Body of pancreas (tissue), 4 donors: Measurements from ENCODE around the gene FBLN2. TPM values are rescaled to one million over a fixed set of nuclear protein-coding genes. Genes with fewer than 3 reads are reported as not detected.

ENCODE experiments used
- ATAC-seq: fragments of 150-250 bp; one replicate; pipeline ENCODE4 v1.9.1; 2016
- DNase-seq, 4 donors: peaks; one replicate each; pipeline ENCODE4 v3.0.0-alpha.2; 2019
- H3K27ac ChIP-seq, 4 donors: fragments of 200-600 bp; sonication (generic); 1 replicate in 3 of 4; 2 replicates in 1 of 4; pipeline versions ENCODE4 v1.5.1 to v1.6.1; 2016 to 2019; ENCODE audit warnings: mild to moderate bottlenecking in 1 of 4, mixed read lengths in 1 of 4, moderate library complexity in 1 of 4
- H3K27me3 ChIP-seq, 2 donors: fragments of 200-600 bp; sonication (generic); one replicate each; pipeline ENCODE4 v1.6.0; 2016; ENCODE audit warnings: mild to moderate bottlenecking in 1 of 2
- H3K36me3 ChIP-seq, 2 donors: fragments of 200-600 bp; sonication (generic); replicated peaks in 1 of 2; 2 replicates each; pipeline ENCODE4 v1.5.1; 2016; ENCODE audit warnings: low read depth in 2 of 2; ENCODE audit not compliant: insufficient read depth in 1 of 2
- H3K4me1 ChIP-seq: fragments of 200-600 bp; sonication (generic); one replicate; pipeline ENCODE4 v1.6.0; 2016
- H3K4me3 ChIP-seq, 2 donors: fragments of 200-600 bp; sonication (generic); 1 replicate in 1 of 2; 2 replicates in 1 of 2; pipeline ENCODE4 v1.5.1; 2016 to 2019
- H3K9me3 ChIP-seq, 3 donors: fragments of 200-600 bp; sonication (generic); 1 replicate in 2 of 3; 2 replicates in 1 of 3; pipeline ENCODE4 v1.5.1; 2016
- POLR2A ChIP-seq, 3 donors: fragments of 450-650 bp; IDR thresholded peaks; one replicate each; pipeline ENCODE4 v1.6.1; 2016; ENCODE audit warnings: antibody characterized with exemption in 3 of 3, mild to moderate bottlenecking in 2 of 3
- WGBS, 2 donors: methylation state at CpG; one replicate each; pipeline ENCODE4 v1.1.5; 2017; 5-methylcytosine and 5-hydroxymethylcytosine counted together
- intact Hi-C: fragments of 100-400 bp; cut with DNase I; formaldehyde crosslinking; loops from one replicate; pipeline ENCODE4 v1.15.1; 2023
- total RNA-seq, 2 donors: library from RNA; depleted of rRNA; stranded (reverse); fragments of >200 nt; gene quantifications; one replicate each; pipeline ENCODE4 v1.1.0, GENCODE V29; 2016
- TF ChIP-seq, protein P1 (sequence below), 7 experiments: fragments of 450-650 bp in 4 of 7; fragments of 200-600 bp in 3 of 7; sonication (generic) in 3 of 7; IDR thresholded peaks; one replicate each; pipeline ENCODE4 v1.5.1; 2016 to 2019; ENCODE audit warnings: antibody characterized with exemption in 7 of 7

Gene FBLN2
- total RNA-seq, 2 donors from 2014 or later, result 18.9 to 54.7 TPM

DNA sequence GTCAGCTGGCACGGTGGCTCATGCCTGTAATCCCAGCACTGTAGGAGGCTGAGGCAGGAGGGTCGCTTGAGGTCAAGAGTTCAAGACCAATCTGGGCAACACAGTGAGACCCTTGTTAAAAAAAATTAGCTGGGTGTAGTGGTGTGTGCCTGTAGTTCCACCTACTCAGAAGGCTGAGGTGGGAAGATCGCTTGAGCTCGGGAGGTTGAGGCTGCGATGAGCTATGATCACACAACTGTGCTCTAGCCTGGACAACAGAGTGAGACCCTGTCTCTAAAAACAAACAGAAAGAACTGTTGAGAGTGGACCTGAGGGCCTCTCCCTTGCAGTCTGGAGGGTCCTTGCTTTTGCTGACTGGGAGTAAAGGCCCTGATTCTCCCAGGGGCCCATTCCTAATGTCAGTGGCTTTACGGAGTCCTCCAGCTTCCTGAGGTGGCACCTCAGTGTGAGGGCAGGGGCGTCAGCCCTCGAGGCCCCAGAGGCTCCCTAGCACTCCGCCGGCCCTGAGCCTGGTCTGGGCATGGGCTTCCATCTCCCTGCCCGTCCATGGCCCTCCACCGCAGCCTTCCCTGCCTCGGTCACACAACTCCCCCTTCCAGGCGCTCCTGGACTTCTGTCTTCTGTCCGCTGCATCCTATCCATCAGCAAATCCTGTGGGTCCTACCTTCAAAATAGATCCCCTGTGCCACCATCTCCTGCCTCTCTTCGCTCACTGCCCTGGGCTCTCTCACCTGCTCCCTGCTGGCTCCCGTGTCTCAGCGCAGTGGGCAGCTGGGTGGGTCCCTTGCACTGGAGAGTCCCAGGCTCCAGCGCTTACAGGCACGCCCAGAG, 19.0 kb downstream of the FBLN2 start:
- no peaks in the 10 kb centered on the region for H3K4me1 ChIP-seq
- no peaks in the 10 kb centered on the region for H3K27me3 ChIP-seq
- H3K4me3 ChIP-seq, result no peak overlapping the region
- ATAC-seq (no peak), DNase-seq (no peak)
- no peak for TF ChIP-seq POLR2A (IDR thresholded peaks at IDR 0.05)
- TF ChIP-seq, protein P1, sequence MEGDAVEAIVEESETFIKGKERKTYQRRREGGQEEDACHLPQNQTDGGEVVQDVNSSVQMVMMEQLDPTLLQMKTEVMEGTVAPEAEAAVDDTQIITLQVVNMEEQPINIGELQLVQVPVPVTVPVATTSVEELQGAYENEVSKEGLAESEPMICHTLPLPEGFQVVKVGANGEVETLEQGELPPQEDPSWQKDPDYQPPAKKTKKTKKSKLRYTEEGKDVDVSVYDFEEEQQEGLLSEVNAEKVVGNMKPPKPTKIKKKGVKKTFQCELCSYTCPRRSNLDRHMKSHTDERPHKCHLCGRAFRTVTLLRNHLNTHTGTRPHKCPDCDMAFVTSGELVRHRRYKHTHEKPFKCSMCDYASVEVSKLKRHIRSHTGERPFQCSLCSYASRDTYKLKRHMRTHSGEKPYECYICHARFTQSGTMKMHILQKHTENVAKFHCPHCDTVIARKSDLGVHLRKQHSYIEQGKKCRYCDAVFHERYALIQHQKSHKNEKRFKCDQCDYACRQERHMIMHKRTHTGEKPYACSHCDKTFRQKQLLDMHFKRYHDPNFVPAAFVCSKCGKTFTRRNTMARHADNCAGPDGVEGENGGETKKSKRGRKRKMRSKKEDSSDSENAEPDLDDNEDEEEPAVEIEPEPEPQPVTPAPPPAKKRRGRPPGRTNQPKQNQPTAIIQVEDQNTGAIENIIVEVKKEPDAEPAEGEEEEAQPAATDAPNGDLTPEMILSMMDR (IDR thresholded peaks at IDR 0.05), result no peak
- H3K36me3 ChIP-seq, result no peaks in the 10 kb centered on the region
- no peaks in the 10 kb centered on the region for H3K9me3 ChIP-seq
- WGBS, 2 donors, result 79 to 85% methylated on average over 20 of the region's 20 CpGs
- intact Hi-C loops, result no loop called here
- no peak overlapping the region for H3K27ac ChIP-seq

DNA sequence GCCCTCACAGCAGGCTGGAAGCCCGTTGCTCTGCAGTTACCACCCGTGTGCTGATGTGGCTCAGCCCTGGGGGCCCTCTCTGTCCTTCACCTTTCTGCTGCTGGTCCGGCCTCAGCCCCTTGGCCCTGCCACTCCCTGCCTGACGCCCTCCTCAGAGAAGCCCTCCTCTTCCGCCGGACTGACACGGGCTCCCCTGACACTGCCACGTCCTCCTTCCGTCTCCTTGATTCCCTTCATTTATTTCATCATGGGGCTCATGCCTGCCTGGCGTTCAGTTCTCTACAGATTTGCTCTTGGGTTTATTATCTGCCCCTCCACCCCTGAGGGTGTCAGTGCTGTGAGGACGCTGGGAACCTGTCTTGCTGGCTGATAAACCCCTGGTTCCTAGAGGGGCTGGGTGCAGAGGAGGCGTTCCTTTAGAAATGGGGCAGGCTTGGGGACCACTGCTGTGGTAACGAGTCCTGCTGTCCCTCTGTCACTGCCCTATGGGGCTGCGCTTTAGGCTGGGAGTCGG, 19.6 kb downstream of the FBLN2 start:
- H3K36me3 ChIP-seq, result no peaks in the 10 kb centered on the region
- intact Hi-C loops, result no loop called here
- TF ChIP-seq POLR2A (IDR thresholded peaks at IDR 0.05), result no peak
- TF ChIP-seq, protein P1 (IDR thresholded peaks at IDR 0.05), result no peak
- ATAC-seq (no peak), DNase-seq (no peak)
- H3K4me1 ChIP-seq, result no peaks in the 10 kb centered on the region
- H3K27me3 ChIP-seq, result no peaks in the 10 kb centered on the region
- H3K4me3 ChIP-seq, result no peak overlapping the region
- H3K9me3 ChIP-seq, result no peaks in the 10 kb centered on the region
- H3K27ac ChIP-seq, result no peak overlapping the region
- WGBS, 2 donors, result 72 to 79% methylated on average over 14 to 15 of the region's 15 CpGs

DNA sequence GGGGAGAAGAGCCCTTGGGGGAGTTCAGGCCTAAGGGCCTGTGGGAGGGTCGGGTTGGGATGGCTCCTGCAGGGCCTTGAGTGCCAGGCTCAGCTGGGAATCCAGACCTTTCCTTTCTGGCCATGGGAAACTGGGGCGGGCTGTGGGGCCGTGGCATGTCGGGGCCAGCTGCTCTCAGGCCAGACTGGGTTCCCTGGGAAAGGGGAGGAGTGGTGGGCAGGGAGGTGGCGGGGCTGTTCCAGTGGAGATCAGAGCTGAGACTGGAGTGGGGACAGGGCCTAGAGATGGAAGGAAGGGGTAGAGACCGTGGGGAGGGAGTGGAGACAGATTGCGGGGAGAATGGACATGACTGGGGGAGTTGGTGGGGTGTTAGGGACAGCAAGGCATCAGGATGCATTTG, 20.3 kb downstream of the FBLN2 start:
- Histone ChIP-seq H3K4me3 (no peak overlapping the region), H3K27ac (no peak overlapping the region), H3K9me3 (no peaks in the 10 kb centered on the region), H3K27me3 (no peaks in the 10 kb centered on the region), H3K4me1 (no peaks in the 10 kb centered on the region), H3K36me3 (no peaks in the 10 kb centered on the region)
- no peak for ATAC-seq
- DNase-seq, result no peak
- TF ChIP-seq, protein P1 (IDR thresholded peaks at IDR 0.05), result no peak
- no peak for TF ChIP-seq POLR2A (IDR thresholded peaks at IDR 0.05)
- 77 to 82% methylated on average over 7 of the region's 7 CpGs for WGBS, 2 donors
- intact Hi-C loops, result no loop called here

DNA sequence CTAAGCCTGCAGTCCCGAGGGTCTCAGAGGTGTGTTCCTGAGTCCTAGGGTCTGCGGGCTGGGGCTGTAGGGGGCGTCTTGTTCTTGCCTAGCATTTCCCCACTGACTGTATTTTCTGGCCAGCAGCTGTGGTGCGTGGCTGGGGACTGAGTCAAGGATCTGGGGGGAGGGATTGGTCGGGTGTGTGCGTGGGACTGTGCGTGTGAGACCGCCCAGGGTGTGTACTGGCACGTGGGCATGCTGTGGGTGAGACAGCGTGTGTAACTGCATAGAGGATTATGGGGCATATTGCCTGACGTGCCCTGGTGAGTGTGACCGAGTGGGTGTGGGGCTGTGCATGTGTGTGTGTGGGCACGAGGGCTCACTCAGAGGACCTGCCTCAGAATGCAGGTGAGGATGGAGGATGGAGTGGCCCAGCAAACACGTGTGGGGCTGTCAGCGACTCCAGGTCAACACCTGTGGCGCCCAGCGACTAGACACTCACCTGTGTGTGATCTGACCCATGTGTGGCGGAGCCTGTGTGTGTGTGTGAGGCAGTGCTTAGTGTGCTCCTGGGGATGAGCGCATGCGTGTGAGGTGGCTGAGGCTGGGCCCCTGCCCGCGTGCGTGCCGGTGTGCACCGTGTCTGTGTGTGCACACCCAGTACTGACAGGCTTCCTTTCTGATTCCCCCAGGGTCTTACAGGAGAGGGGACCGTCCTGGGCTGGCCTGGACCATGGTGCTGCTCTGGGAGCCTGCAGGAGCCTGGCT, 20.9 kb downstream of the FBLN2 start:
- no peak for ATAC-seq
- WGBS, 2 donors, result 74 to 82% methylated on average over 17 to 25 of the region's 26 CpGs
- no peaks in the 10 kb centered on the region for H3K36me3 ChIP-seq
- intact Hi-C loops, result no loop called here
- no peak overlapping the region for H3K4me3 ChIP-seq
- H3K27me3 ChIP-seq, result no peaks in the 10 kb centered on the region
- no peak for DNase-seq
- no peak overlapping the region for H3K27ac ChIP-seq
- no peaks in the 10 kb centered on the region for H3K9me3 ChIP-seq
- no peaks in the 10 kb centered on the region for H3K4me1 ChIP-seq
- TF ChIP-seq, protein P1 (IDR thresholded peaks at IDR 0.05), result no peak
- no peak for TF ChIP-seq POLR2A (IDR thresholded peaks at IDR 0.05)
